ENCODE data around the gene RNU5B-1. TPM values are rescaled to one million over a fixed set of nuclear protein-coding genes. Genes with fewer than 3 reads are reported as not detected.

RNU5B-1 gene
- total and polyA plus RNA-seq, 9 of the 15 experiments (the other 6 are each of a cell fraction or from before 2014, with no cell fraction given) = 14.2 TPM; not detected in 8

DNA sequence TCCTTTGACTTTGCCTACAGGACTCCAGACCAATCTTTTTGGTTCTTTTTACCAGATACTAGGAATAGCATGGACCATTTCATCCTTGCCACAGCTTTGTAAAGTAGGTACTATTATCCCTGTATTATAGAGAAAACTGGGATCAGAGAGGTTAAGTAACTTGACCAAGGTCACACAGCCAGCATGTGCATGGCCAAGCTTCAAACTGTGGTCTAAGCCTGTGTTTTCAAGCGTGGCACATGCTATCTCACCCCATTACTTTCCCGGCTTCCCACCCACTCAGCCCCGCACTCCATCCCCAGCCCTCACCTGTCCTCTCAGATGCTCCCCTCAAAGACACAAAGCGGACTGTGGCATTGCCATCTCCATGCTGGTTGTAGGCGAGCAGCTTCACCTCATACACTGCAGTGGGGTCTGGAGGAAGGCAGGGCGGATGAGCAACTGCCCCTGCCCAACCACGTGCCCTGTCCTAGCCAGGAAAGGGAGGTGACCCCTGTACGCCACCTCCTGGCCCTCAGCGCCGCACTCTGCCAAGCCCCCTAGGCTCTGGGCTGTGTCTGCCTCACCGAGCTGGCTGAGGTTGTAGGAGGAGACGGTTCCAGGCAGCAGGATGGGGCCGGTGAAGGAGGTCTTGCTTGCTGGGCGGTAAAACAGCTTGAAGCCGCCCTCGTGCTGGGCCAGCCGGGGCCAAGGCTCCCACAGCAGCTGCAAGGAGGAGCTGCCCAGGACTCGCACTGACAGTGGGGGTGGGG is 25.7 kb downstream of the RNU5B-1 start (continued):
- TF ChIP-seq, protein P1, sequence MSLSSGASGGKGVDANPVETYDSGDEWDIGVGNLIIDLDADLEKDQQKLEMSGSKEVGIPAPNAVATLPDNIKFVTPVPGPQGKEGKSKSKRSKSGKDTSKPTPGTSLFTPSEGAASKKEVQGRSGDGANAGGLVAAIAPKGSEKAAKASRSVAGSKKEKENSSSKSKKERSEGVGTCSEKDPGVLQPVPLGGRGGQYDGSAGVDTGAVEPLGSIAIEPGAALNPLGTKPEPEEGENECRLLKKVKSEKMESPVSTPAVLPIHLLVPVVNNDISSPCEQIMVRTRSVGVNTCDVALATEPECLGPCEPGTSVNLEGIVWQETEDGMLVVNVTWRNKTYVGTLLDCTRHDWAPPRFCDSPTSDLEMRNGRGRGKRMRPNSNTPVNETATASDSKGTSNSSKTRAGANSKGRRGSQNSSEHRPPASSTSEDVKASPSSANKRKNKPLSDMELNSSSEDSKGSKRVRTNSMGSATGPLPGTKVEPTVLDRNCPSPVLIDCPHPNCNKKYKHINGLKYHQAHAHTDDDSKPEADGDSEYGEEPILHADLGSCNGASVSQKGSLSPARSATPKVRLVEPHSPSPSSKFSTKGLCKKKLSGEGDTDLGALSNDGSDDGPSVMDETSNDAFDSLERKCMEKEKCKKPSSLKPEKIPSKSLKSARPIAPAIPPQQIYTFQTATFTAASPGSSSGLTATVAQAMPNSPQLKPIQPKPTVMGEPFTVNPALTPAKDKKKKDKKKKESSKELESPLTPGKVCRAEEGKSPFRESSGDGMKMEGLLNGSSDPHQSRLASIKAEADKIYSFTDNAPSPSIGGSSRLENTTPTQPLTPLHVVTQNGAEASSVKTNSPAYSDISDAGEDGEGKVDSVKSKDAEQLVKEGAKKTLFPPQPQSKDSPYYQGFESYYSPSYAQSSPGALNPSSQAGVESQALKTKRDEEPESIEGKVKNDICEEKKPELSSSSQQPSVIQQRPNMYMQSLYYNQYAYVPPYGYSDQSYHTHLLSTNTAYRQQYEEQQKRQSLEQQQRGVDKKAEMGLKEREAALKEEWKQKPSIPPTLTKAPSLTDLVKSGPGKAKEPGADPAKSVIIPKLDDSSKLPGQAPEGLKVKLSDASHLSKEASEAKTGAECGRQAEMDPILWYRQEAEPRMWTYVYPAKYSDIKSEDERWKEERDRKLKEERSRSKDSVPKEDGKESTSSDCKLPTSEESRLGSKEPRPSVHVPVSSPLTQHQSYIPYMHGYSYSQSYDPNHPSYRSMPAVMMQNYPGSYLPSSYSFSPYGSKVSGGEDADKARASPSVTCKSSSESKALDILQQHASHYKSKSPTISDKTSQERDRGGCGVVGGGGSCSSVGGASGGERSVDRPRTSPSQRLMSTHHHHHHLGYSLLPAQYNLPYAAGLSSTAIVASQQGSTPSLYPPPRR (CRISPR knock-in tag; IDR thresholded peaks at IDR 0.05; ENCODE audit: borderline replicate concordance) = no peak
- TF ChIP-seq SMARCA5 (IDR thresholded peaks at IDR 0.05) = peak; percentile 90; the same call in 1 of the 2 replicates
- peak; percentile 58 for TF ChIP-seq CHD4 (IDR thresholded peaks at IDR 0.05; ENCODE audit: insufficient read depth, insufficient replicate concordance, low read depth, low read length, poor library complexity, severe bottlenecking)
- no peak for TF ChIP-seq ZFP30 (CRISPR knock-in tag; IDR thresholded peaks at IDR 0.05; ENCODE audit: borderline replicate concordance)
- TF ChIP-seq RBM25 (IDR thresholded peaks at IDR 0.05; ENCODE audit: low read depth, low read length, severe bottlenecking) = peak; percentile 96
- TF ChIP-seq FOXA3 (CRISPR knock-in tag; conservative IDR thresholded peaks at IDR 0.05 in 1 of 2, IDR thresholded peaks at IDR 0.05 in 1 of 2) = no peak
- no peak for TF ChIP-seq CHD2 (IDR thresholded peaks at IDR 0.05; ENCODE audit: low read depth, low read length)
- peak; percentile 87 for TF ChIP-seq BCOR (IDR thresholded peaks at IDR 0.05)
- TF ChIP-seq TAF9B (IDR thresholded peaks at IDR 0.05; ENCODE audit: partially characterized antibody) = no peak
- no peak for TF ChIP-seq PRMT5 (CRISPR knock-in tag; IDR thresholded peaks at IDR 0.05)

Measured in K562 (cell line).